ENCODE results near the gene ABCB11.
"Not testable (repeated sequence)": the region's sequence is repeated elsewhere in the genome, so short reads cannot be mapped to it uniquely, and the experiment has no call there.

The ABCB11 gene

GRCh38 chr2:168939918-168940317 lies 91.2 kb downstream of the ABCB11 start:
- in situ Hi-C loops (cut with MboI; ENCODE audit: low sequenced_read_pairs): no loop called here

DNA sequence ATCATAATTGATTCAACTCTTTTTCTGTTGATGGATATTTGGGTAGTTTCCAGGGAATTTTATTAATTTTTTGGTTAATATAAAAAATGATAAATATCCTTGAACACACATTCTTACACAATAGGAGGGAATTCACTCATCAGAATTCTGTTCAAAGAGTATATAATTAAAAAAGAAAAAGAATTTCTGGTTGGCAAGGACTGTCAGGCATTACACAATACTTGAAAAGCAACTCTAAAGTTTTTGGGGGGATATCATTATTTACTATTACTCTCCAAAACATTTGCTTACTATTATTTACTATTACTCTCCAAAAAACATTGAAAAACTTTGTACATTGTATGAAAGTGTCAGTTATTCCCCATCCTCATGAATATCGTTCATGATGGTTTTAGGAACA lies 92.1 kb downstream of the ABCB11 start:
- in situ Hi-C loops (cut with MboI; ENCODE audit: low sequenced_read_pairs): no loop called here

GRCh38 chr2:168935810-168936581 lies 95.1 kb downstream of the ABCB11 start:
- in situ Hi-C loops (cut with MboI; ENCODE audit: low sequenced_read_pairs): no loop called here

DNA sequence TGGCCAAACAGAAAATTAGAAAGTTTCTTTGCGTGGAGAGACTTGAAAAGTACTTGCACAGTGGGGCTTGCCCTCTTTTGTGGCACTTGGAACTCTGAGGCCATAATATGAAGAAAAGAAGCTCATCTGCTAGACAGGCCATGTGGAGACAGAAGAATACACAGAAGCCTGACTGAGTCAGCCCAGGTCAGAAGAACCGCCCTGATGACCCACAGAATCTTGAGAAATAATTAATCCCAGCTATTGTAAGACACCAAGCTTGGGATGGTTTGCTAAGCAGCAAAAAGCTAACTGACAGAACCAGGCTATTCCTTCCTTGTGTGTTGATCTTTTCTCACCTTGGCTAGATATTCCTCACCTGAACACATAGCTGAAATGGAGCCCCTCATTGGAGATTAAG lies 96.3 kb downstream of the ABCB11 start:
- in situ Hi-C loops (cut with MboI; ENCODE audit: low sequenced_read_pairs): no loop called here

DNA sequence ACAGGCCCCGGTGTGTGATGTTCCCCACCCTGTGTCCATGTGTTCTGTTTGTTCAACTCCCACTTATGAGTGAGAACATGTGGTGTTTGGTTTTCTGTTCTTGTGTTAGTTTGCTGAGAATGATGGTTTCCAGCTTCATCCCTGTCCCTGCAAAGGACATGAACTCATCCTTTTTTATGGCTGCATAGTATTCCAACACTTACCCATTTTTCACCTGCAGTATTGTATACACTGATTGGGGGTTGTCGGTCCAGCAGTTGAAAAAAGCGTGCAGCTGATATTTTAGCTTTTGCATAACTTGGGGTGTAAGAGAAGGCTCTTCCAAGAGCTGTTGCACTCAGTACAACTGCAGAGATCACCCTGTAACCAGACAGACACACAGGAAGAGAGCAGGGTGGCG lies 99.0 kb downstream of the ABCB11 start:
- in situ Hi-C loops (cut with MboI; ENCODE audit: low sequenced_read_pairs): not testable (repeated sequence)

DNA sequence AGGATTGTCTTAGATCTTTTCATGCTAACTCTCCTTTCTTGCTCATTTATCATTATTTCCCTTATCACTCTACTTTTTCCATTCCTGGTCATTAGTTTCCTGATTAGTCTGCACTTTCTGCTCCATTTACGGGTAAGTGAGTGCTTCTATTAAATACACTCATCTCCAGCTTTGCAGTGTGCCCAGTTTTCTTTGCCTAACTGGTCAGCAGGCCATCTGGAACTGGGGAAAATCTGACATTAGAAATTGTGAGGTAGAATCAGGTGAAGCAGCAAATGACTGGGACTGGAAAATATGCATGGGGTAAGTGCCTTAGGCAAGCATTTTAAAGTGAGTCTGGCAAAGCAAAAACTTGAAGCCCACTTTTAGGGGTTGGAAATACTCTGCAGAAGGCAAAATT lies 100.9 kb downstream of the ABCB11 start:
- in situ Hi-C loops (cut with MboI; ENCODE audit: low sequenced_read_pairs): no loop called here

- in situ Hi-C loops (cut with MboI; ENCODE audit: low sequenced_read_pairs): no loop called here
Observed at GRCh38 chr2:168929031-168929430, 102.1 kb downstream of the ABCB11 start.

GRCh38 chr2:168928113-168928831 lies 102.9 kb downstream of the ABCB11 start:
- in situ Hi-C loops (cut with MboI; ENCODE audit: low sequenced_read_pairs): no loop called here

GRCh38 chr2:168926621-168927386 lies 104.3 kb downstream of the ABCB11 start:
- in situ Hi-C loops (cut with MboI; ENCODE audit: low sequenced_read_pairs): no loop called here

GRCh38 chr2:168920504-168921157 lies 110.5 kb downstream of the ABCB11 start:
- in situ Hi-C loops (cut with MboI; ENCODE audit: low sequenced_read_pairs): loop anchor here (25.0 kb wide), 2 partner anchors 583 to 783 kb away; no protein-coding TSS in a partner anchor

DNA sequence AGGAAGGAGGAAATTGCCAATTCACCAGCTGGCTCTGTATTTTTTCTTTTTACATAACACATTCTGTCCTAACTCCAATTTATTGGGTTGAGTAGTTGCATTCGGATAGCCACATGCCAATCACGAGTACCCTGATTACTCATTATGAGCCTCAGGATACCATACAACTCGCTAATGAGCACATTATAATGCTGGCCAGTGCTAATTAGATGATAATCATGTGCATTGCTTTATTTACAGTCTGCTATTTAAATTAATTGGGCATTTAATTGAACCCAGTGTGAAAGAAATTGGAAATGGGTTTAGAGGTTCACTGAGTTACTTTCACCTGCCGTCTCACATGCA lies 114.8 kb downstream of the ABCB11 start:
- in situ Hi-C loops (cut with MboI; ENCODE audit: low sequenced_read_pairs): loop anchor here (25.0 kb wide), 2 partner anchors 579 to 779 kb away; no protein-coding TSS in a partner anchor

DNA sequence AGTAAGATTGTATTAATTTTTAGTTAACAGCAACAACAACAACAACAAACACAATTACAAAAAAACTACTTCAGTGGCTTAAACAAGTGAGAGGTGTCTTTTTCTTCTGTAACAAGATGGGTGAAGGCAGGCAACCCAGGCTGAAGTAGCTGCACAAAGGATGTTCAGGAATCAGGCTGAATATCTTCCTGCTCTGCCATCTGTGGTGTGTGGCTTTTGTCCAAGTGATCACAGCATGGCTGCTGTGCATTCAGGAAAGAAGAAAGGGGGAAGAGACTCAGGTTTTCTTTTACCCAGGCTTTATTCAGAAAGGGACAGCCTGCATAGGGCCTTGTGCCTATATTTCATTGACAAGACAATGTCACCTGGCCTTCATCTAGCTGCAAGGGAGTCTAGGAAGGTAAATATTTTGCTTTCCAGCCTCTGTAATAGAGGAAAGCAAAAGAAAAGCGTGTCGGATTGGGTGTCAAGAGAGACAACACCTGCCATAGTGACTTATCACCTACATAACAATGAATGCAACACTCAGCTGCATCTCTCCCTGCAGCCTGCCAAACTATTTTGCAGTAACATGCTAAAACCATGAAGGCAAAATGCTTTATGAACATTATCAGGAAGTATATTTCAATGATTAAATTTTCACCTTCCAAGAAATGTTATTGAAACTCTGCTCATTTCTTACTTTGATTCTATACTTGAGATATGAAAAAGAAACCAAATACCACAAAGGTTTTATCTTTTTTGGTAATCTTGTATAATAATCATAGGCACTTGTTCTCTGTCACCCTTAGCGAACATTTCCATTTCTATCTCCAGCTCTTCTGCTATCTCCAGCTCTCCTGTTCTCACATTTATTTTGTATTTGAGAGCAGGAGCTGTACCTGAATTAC lies 115.4 kb downstream of the ABCB11 start:
- in situ Hi-C loops (cut with MboI; ENCODE audit: low sequenced_read_pairs): loop anchor here (25.0 kb wide), 2 partner anchors 578 to 778 kb away; no protein-coding TSS in a partner anchor

- in situ Hi-C loops (cut with MboI; ENCODE audit: low sequenced_read_pairs): loop anchor here (25.0 kb wide), 2 partner anchors 576 to 776 kb away; no protein-coding TSS in a partner anchor
Observed at GRCh38 chr2:168913495-168913894, 117.6 kb downstream of the ABCB11 start.

GRCh38 chr2:168912901-168913369 lies 118.2 kb downstream of the ABCB11 start:
- in situ Hi-C loops (cut with MboI; ENCODE audit: low sequenced_read_pairs): loop anchor here (25.0 kb wide), 2 partner anchors 576 to 776 kb away; no protein-coding TSS in a partner anchor

DNA sequence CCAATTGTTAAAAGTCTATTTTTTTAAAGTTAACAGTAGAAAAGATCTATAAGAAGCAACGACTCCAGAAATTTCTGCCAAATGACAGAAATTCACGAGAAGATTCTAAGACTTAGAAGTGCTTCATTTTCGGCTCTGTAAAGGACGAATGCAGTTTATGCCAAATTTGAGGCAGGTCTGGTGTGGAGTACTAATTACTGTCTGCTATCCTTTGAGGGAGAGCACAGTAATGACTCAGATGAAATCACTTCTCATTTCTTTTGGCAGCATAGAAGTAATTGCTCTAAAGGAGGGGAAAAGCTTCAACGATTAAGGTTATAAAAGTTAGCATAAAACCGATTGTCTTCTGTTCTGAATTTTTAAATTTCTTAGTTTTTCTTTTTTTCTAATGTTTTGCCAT lies 118.7 kb downstream of the ABCB11 start:
- in situ Hi-C loops (cut with MboI; ENCODE audit: low sequenced_read_pairs): loop anchor here (25.0 kb wide), 2 partner anchors 575 to 775 kb away; no protein-coding TSS in a partner anchor

DNA sequence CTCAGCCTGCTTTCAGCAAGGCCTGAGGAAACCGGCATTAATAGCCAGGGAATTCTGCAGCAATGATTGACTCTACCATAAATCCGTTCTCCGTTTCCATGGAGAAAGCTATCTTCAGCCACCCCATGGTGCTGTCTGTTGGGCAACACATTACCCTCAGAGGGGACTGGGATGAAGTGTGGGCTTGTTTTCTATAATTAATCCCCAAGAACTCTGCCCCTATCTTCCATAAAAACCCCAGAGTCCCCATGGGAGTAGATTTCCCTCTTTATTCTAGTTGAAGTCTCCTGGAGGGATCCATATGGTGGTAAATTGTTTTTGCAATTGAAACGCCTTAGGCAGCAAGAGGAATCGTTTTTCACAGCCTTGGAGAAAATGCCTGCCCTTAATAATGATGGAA lies 120.8 kb downstream of the ABCB11 start:
- in situ Hi-C loops (cut with MboI; ENCODE audit: low sequenced_read_pairs): loop anchor here (25.0 kb wide), 2 partner anchors 573 to 773 kb away; no protein-coding TSS in a partner anchor

- in situ Hi-C loops (cut with MboI; ENCODE audit: low sequenced_read_pairs): loop anchor here (25.0 kb wide), 2 partner anchors 571 to 771 kb away; no protein-coding TSS in a partner anchor
Observed at GRCh38 chr2:168907940-168908662, 123.0 kb downstream of the ABCB11 start.

GRCh38 chr2:168904358-168904757 lies 126.8 kb downstream of the ABCB11 start:
- in situ Hi-C loops (cut with MboI; ENCODE audit: low sequenced_read_pairs): loop anchor here (25.0 kb wide), 2 partner anchors 567 to 767 kb away; no protein-coding TSS in a partner anchor

DNA sequence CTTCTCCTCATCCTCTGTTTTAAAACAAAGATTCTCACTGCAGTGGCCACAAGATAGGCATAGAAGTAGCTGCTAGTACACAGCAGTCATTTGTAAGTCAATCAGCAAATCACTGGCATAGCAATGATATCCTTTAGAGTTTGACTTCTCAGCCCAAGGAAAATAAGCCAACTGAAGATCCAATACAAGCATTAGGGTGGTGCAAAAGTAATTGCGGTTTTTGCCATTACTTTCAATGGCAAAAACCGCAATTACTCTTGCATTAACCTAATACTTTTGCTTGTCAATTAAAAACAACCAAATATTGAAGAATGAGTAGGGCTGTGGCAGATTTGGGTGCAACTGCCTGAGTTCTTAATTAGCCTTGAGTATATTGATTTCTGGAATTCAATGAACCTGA lies 127.2 kb downstream of the ABCB11 start:
- in situ Hi-C loops (cut with MboI; ENCODE audit: low sequenced_read_pairs): loop anchor here (25.0 kb wide), 2 partner anchors 567 to 767 kb away; no protein-coding TSS in a partner anchor

All from HL-60/S4 treated with retinoic acid at 250 ng/mL for 4 days and 3 days (cell line).